GM12891 (cell line): ENCODE results near the gene FRYL.

Experiments used
- DNase-seq: peaks from one replicate; pipeline ENCODE4 v3.0.0; 2011; ENCODE audit warnings: low spot score; ENCODE audit not compliant: insufficient read length
- FAIRE-seq: peaks from 2 replicates; lab custom pipeline; 2011; peaks lifted over from hg19 to GRCh38; lab: Jason Lieb, UNC
- PAX5 ChIP-seq: IDR thresholded peaks from 2 replicates; pipeline ENCODE4 v1.6.1; 2011; ENCODE audit warnings: low read length, moderate library complexity, mild to moderate bottlenecking; ENCODE audit not compliant: insufficient read depth, severe bottlenecking
- POLR2A ChIP-seq: IDR thresholded peaks from 2 replicates; pipeline ENCODE4 v1.6.1; 2011; ENCODE audit warnings: low read depth, low read length, control low read depth
- POLR2AphosphoS5 ChIP-seq: IDR thresholded peaks from 2 replicates; pipeline ENCODE4 v1.6.1; 2011; ENCODE audit warnings: low read depth, low read length, control low read depth
- POU2F2 ChIP-seq: IDR thresholded peaks from 2 replicates; pipeline ENCODE4 v1.6.1; 2011; ENCODE audit warnings: low read depth, mild to moderate bottlenecking, control low read depth, low read length, moderate library complexity
- SPI1 ChIP-seq: IDR thresholded peaks from 2 replicates; pipeline ENCODE4 v1.6.1; 2011; ENCODE audit warnings: low read depth, low read length, control low read depth
- TAF1 ChIP-seq: IDR thresholded peaks from 2 replicates; pipeline ENCODE4 v1.6.1; 2011; ENCODE audit warnings: low read depth, low read length, control low read depth

The FRYL gene

GRCh38 chr4:48570646-48571220 lies 209.3 kb downstream of the FRYL start:
- no peak for DNase-seq
- peak; percentile 55 for FAIRE-seq

GRCh38 chr4:48566034-48566384 lies 214.1 kb downstream of the FRYL start:
- DNase-seq: no peak
- FAIRE-seq: no peak

More at GRCh38 chr4:48570646-48571220, 209.3 kb downstream of the FRYL start:
- TF ChIP-seq TAF1: no peak
- no peak for TF ChIP-seq PAX5
- TF ChIP-seq SPI1: no peak
- TF ChIP-seq POLR2A: no peak

GRCh38 chr4:48565362-48566033 lies 214.6 kb downstream of the FRYL start:
- no peak for DNase-seq
- TF ChIP-seq TAF1: no peak
- TF ChIP-seq POLR2AphosphoS5: no peak
- TF ChIP-seq POU2F2: no peak
- TF ChIP-seq PAX5: no peak
- TF ChIP-seq SPI1: no peak
- no peak for TF ChIP-seq POLR2A
- FAIRE-seq: peak; percentile 20

More at GRCh38 chr4:48566034-48566384, 214.1 kb downstream of the FRYL start:
- no peak for TF ChIP-seq POU2F2
- no peak for TF ChIP-seq PAX5
- no peak for TF ChIP-seq SPI1
- no peak for TF ChIP-seq TAF1
- no peak for TF ChIP-seq POLR2A
- TF ChIP-seq POLR2AphosphoS5: no peak

- DNase-seq (no peak), FAIRE-seq (no peak)
- TF ChIP-seq POLR2A (no peak), POU2F2 (no peak), POLR2AphosphoS5 (no peak), SPI1 (no peak), TAF1 (no peak), PAX5 (no peak)
These were observed 215.9 kb downstream of the FRYL start for GRCh38 chr4:48564151-48564550.

GRCh38 chr4:48558819-48559218 lies 221.3 kb downstream of the FRYL start:
- FAIRE-seq (no peak), DNase-seq (no peak)
- no peak for TF ChIP-seq TAF1
- TF ChIP-seq POLR2AphosphoS5: no peak
- no peak for TF ChIP-seq POU2F2
- no peak for TF ChIP-seq SPI1
- no peak for TF ChIP-seq PAX5

- TF ChIP-seq SPI1: no peak
- TF ChIP-seq POU2F2: no peak
- TF ChIP-seq PAX5: no peak
- TF ChIP-seq TAF1: no peak
- no peak for TF ChIP-seq POLR2A
- no peak for TF ChIP-seq POLR2AphosphoS5
- no peak for DNase-seq
- peak; percentile 5 for FAIRE-seq
These were observed 222.1 kb downstream of the FRYL start for GRCh38 chr4:48558026-48558425.

GRCh38 chr4:48557478-48557877 lies 222.6 kb downstream of the FRYL start:
- no peak for DNase-seq
- TF ChIP-seq POU2F2 (no peak), PAX5 (no peak), TAF1 (no peak), POLR2AphosphoS5 (no peak), POLR2A (no peak), SPI1 (no peak)
- FAIRE-seq: no peak

- FAIRE-seq (no peak), DNase-seq (no peak)
- TF ChIP-seq PAX5: no peak
- no peak for TF ChIP-seq POLR2AphosphoS5
- no peak for TF ChIP-seq POU2F2
- TF ChIP-seq TAF1: no peak
- TF ChIP-seq SPI1: no peak
- no peak for TF ChIP-seq POLR2A
These were observed 223.8 kb downstream of the FRYL start for GRCh38 chr4:48556268-48556667.

- FAIRE-seq (no peak), DNase-seq (no peak)
- no peak for TF ChIP-seq SPI1
- TF ChIP-seq TAF1: no peak
- TF ChIP-seq POU2F2: no peak
- no peak for TF ChIP-seq POLR2AphosphoS5
These were observed 225.5 kb downstream of the FRYL start for GRCh38 chr4:48554606-48555005.

- FAIRE-seq (no peak), DNase-seq (no peak)
- TF ChIP-seq SPI1 (no peak), POLR2AphosphoS5 (no peak), PAX5 (no peak), POLR2A (no peak), POU2F2 (no peak), TAF1 (no peak)
These were observed 226.4 kb downstream of the FRYL start for GRCh38 chr4:48553720-48554119.
